Prostate gland (tissue), 2 donors: ENCODE data around the gene TSPOAP1. TPM values are rescaled to one million over a fixed set of nuclear protein-coding genes. Genes with fewer than 3 reads are reported as not detected.

Source experiments
- DNase-seq: peaks from one replicate; pipeline ENCODE4 v3.0.0-alpha.2; 2019; ENCODE audit warnings: low spot score
- H3K27ac ChIP-seq, 2 donors: fragments of 200-600 bp; sonication (generic); 2 replicates each; pipeline ENCODE4 v1.5.1; 2017 to 2019
- H3K27me3 ChIP-seq: fragments of 200-600 bp; sonication (generic); replicated peaks from 2 replicates; pipeline ENCODE4 v1.5.1; 2019; ENCODE audit not compliant: insufficient read depth
- H3K36me3 ChIP-seq, 2 donors: fragments of 200-600 bp; sonication (generic); 1 replicate in 1 of 2; 2 replicates in 1 of 2; pipeline versions ENCODE4 v1.5.1 to v1.8.1; 2017 to 2019
- H3K4me1 ChIP-seq: fragments of 200-600 bp; sonication (generic); replicated peaks from 2 replicates; pipeline ENCODE4 v1.5.1; 2019
- H3K4me3 ChIP-seq, 2 donors: fragments of 200-600 bp; sonication (generic); 2 replicates each; pipeline ENCODE4 v1.5.1; 2017 to 2019
- H3K9me3 ChIP-seq: fragments of 200-600 bp; sonication (generic); 2 replicates; pipeline ENCODE4 v1.5.1; 2017
- POLR2A ChIP-seq: fragments of 450-650 bp; IDR thresholded peaks from one replicate; pipeline ENCODE4 v1.6.1; 2016; ENCODE audit warnings: antibody characterized with exemption, mild to moderate bottlenecking
- POLR2AphosphoS5 ChIP-seq: sonication (generic); formaldehyde crosslinking; IDR thresholded peaks from one replicate; pipeline ENCODE4 v1.6.1; 2017; ENCODE audit warnings: antibody characterized with exemption
- WGBS: methylation state at CpG from one replicate; pipeline ENCODE4 v1.1.5; 2018; 5-methylcytosine and 5-hydroxymethylcytosine counted together
- intact Hi-C: fragments of 100-400 bp; cut with DNase I; formaldehyde crosslinking; loops from one replicate; pipeline ENCODE4 v1.14.2; 2022
- total RNA-seq, 2 donors: library from RNA; depleted of rRNA; stranded (reverse); fragments of >200 nt; gene quantifications; one replicate each; pipeline ENCODE4 v1.1.0, GENCODE V29; 2016
- TF ChIP-seq, protein P1 (sequence below), 4 experiments: fragments of 200-600 bp in 2 of 4; fragments of 450-650 bp in 2 of 4; sonication (generic) in 2 of 4; IDR thresholded peaks; 1 replicate in 3 of 4; 2 replicates in 1 of 4; pipeline ENCODE4 v1.5.1; 2016 to 2019; ENCODE audit warnings: antibody characterized with exemption in 4 of 4, mild to moderate bottlenecking in 2 of 4, moderate library complexity in 2 of 4

TSPOAP1 gene
- total RNA-seq, 2 donors from 2014 or later = 22.7 to 26.5 TPM

DNA sequence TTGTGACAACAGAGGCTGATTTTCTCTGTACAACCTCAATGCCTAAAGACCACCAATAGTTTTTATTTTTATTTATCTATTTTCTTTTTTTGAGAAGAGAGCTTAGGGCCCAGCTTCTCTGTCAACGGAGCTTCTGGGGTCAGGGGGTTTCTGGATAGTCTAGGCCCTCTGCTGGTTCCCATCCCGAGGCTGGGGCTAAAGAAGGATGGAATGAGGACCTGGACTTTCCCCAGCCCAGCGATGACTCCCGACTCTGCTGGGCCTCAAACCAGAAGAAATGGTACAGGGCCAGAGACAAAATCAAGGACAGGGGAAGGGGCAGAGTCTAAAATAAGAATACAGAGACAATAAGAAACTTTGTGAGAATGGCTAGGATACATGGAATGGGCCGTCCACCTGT is 5.7 kb upstream of the TSPOAP1 start:
- Histone ChIP-seq H3K27ac (no peak overlapping the region), H3K9me3 (no peaks in the 10 kb centered on the region), H3K4me3 (no peak overlapping the region), H3K4me1 (no peaks in the 10 kb centered on the region), H3K27me3 (no peaks in the 10 kb centered on the region), H3K36me3 (no peaks in the 10 kb centered on the region)
- no peak for DNase-seq
- TF ChIP-seq POLR2A (no peak), POLR2AphosphoS5 (no peak)
- TF ChIP-seq, protein P1, sequence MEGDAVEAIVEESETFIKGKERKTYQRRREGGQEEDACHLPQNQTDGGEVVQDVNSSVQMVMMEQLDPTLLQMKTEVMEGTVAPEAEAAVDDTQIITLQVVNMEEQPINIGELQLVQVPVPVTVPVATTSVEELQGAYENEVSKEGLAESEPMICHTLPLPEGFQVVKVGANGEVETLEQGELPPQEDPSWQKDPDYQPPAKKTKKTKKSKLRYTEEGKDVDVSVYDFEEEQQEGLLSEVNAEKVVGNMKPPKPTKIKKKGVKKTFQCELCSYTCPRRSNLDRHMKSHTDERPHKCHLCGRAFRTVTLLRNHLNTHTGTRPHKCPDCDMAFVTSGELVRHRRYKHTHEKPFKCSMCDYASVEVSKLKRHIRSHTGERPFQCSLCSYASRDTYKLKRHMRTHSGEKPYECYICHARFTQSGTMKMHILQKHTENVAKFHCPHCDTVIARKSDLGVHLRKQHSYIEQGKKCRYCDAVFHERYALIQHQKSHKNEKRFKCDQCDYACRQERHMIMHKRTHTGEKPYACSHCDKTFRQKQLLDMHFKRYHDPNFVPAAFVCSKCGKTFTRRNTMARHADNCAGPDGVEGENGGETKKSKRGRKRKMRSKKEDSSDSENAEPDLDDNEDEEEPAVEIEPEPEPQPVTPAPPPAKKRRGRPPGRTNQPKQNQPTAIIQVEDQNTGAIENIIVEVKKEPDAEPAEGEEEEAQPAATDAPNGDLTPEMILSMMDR (IDR thresholded peaks at IDR 0.05) = no peak
- intact Hi-C loops = no loop called here
- WGBS = 80% methylated on average over 5 of the region's 5 CpGs

DNA sequence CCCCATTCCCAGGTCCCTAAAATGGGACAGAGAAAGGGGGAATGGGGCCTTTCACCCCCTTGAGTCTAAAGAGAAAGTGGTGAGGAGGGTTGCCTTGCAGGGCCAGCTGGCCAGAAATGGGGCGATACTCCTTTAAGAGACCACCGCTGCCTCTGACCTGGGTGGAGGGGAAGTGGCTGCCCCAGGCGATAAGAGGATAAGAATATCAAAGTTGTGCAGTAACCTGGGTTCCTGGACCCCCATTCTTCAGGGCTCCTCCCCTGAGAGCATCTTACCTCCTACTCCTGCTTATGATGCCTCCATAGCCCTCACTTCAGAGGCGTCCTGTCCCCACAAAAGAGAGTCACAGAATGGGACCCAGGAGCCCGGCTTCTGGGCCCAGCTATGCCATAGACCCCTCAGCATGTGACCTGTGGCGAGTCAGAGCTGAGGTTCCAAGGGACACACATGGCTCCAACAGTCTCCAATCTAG is 5.2 kb upstream of the TSPOAP1 start:
- Histone ChIP-seq H3K4me3 (no peak overlapping the region), H3K27ac (no peak overlapping the region), H3K4me1 (no peaks in the 10 kb centered on the region), H3K9me3 (no peaks in the 10 kb centered on the region), H3K27me3 (no peaks in the 10 kb centered on the region), H3K36me3 (no peaks in the 10 kb centered on the region)
- no peak for DNase-seq
- 60% methylated on average over 6 of the region's 6 CpGs for WGBS
- no peak for TF ChIP-seq POLR2AphosphoS5
- intact Hi-C loops = no loop called here

DNA sequence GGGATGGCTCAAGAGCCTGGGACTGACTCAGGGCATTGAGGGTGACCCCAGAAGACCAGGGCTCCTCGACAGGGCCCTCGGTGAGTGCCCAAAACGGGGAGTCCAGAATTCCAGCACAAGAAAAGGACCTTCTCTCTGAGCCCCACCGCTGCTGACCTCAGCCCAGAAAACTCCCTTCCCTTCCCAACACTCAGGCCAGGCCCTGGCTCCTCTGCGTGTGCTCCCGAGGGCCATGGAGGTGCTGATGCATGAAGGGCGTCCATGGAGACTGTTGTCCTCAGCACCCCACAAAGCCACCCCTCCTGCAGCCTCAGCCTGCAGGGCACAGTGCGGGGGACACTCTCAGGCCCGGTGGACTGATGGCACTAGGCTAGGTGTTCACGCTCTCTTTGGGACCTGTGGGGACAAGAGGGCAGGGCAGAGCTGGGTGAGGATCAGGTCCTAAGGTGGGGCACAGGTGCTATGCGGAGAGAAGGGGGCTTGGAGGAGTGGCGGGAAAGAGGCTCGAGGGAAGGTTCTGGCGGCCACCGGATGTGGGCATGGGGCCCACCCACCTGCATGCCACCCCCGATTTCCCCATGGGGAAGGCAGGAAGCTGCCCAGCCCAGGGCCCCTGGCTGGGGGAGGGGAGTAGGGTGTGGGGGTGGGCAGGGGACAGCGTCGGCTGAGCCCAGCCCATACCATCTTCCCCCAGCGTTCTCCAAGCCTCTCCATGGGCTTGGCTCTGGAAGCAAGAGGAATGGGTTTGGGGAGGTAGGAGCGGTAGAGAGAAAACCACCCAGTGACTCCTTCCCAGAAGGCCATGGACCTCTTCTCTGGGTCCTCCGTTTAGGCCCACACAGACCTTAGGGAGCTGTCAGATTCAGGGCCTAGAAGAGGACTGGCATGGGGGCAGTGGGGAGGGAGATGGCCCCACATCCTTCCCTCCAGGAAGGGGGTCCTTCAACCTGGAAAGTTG is 4.5 kb upstream of the TSPOAP1 start:
- H3K27me3 ChIP-seq = no peaks in the 10 kb centered on the region
- WGBS = 78% methylated on average over 21 of the region's 21 CpGs
- H3K4me1 ChIP-seq = no peaks in the 10 kb centered on the region
- no peak for DNase-seq
- H3K36me3 ChIP-seq = no peaks in the 10 kb centered on the region
- no peak overlapping the region for H3K4me3 ChIP-seq
- TF ChIP-seq, protein P1 (IDR thresholded peaks at IDR 0.05) = no peak
- intact Hi-C loops = no loop called here
- H3K9me3 ChIP-seq = no peaks in the 10 kb centered on the region
- H3K27ac ChIP-seq = no peak overlapping the region

DNA sequence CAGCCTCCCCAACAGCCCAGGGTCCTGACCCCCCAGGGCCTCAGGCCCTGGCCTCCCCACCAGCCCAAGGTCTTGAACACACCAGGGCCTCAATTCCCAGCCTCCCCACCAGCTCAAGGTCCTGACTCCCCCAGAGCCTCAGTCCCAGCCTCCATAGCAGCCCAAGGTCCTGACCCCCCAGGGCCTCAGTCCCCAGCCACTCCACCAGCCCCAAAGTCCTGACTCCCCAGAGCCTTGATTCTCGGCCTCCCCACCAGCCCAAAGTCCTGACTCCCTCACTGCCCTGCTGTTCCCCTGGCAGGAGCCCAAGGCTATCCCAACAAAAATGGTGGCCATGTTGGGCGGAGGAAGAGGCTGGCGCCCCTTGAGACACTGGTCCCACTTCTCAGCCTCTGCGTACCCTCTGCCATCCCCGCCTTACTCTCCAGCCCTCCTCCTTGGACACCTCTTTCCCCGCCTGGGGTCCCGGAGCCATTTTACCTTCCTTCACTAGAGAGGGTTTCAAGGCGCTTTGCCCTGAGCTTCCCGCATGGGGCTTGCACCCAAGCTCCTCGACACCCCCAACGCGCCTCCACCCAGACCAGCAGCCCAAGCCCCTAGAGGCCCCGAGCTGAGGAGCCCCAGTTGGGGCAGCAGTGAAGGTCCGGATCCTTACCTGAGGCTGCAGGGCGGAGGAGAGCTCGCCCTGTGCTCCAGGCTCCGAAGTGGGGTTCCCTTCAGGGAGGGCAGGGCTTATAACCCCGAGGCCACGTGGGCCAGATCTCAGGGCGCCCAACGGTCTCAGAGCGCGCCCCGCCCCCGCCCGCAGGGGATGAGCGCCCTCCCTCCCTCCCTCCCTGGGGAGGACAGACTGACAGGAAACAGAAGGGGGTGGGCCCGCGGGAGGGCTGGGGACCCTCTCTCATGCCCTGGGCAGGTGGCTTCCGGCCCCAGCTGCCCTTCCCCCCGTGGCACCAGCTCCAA is 3.5 kb upstream of the TSPOAP1 start:
- no peak for DNase-seq
- H3K4me1 ChIP-seq = no peaks in the 10 kb centered on the region
- peak overlapping the region; percentile 12 to 26 for H3K4me3 ChIP-seq
- no peaks in the 10 kb centered on the region for H3K9me3 ChIP-seq
- intact Hi-C loops = no loop called here
- H3K27me3 ChIP-seq = no peaks in the 10 kb centered on the region
- H3K27ac ChIP-seq = no peak overlapping the region
- H3K36me3 ChIP-seq = no peaks in the 10 kb centered on the region
- peak; percentile 21 for TF ChIP-seq POLR2AphosphoS5
- peak; percentile 10 for TF ChIP-seq POLR2A
- TF ChIP-seq, protein P1 (IDR thresholded peaks at IDR 0.05) = no peak
- WGBS = 83% methylated on average over 27 of the region's 31 CpGs
